SK-N-SH (cell line): ENCODE measurements around the gene AFMID. TPM values are rescaled to one million over a fixed set of nuclear protein-coding genes. Genes with fewer than 3 reads are reported as not detected.

Source experiments
- CTCF ChIA-PET: fragments of 300-600, 350-600 bp; formaldehyde crosslinking; extraction: SDS; loops from one replicate; lab custom pipeline; 2021; lab: Yijun Ruan, JAX
- POLR2A ChIA-PET: fragments of 350-600 bp; sonication (Branson Sonifier 250); formaldehyde crosslinking; extraction: SDS; loops from one replicate; lab custom pipeline; 2020; ENCODE audit warnings: antibody characterized with exemption, inconsistent platforms; lab: Yijun Ruan, JAX
- DNase-seq: peaks from one replicate; pipeline ENCODE4 v3.0.0; 2012
- H2AFZ ChIP-seq: fragments of 200-600 bp; sonication (generic); 2 replicates; pipeline ENCODE4 v1.8.1; 2016; ENCODE audit warnings: antibody characterized with exemption, mild to moderate bottlenecking, low read depth
- H3F3A ChIP-seq: fragments of 200-600 bp; sonication (generic); replicated peaks from 2 replicates; pipeline ENCODE3; 2016; ENCODE audit warnings: antibody characterized with exemption, mild to moderate bottlenecking; ENCODE audit not compliant: insufficient read depth
- H3K27ac ChIP-seq, 2 experiments: fragments of 200-500 bp in 1 of 2; fragments of 200-600 bp in 1 of 2; sonication (Bioruptor generic) in 1 of 2; sonication (generic), shearing (Covaris generic) in 1 of 2; 2 replicates each; pipeline versions ENCODE4 v1.5.1 to v1.6.1; 2014 to 2016; ENCODE audit warnings: low read depth in 2 of 2, inconsistent platforms in 1 of 2, low read length in 1 of 2, mild to moderate bottlenecking in 1 of 2, mixed read lengths in 1 of 2
- H3K27me3 ChIP-seq: fragments of 200-600 bp; sonication (generic), shearing (Covaris generic); 2 replicates; pipeline ENCODE4 v1.6.1; 2016; ENCODE audit warnings: mixed run types; ENCODE audit not compliant: insufficient read depth
- H3K36me3 ChIP-seq, 2 experiments: fragments of 200-500 bp in 1 of 2; fragments of 200-600 bp in 1 of 2; sonication (Bioruptor generic) in 1 of 2; sonication (generic) in 1 of 2; replicated peaks in 1 of 2; 2 replicates each; pipeline versions ENCODE3 to v1.5.1; 2014 to 2016; ENCODE audit warnings: low read length in 1 of 2, mild to moderate bottlenecking in 1 of 2; ENCODE audit not compliant: insufficient read depth in 2 of 2, control insufficient read depth in 1 of 2
- H3K4me1 ChIP-seq, 2 experiments: fragments of 200-500 bp in 1 of 2; fragments of 200-600 bp in 1 of 2; sonication (Bioruptor generic) in 1 of 2; sonication (generic), shearing (Covaris generic) in 1 of 2; 2 replicates each; pipeline versions ENCODE4 v1.5.1 to v1.6.1; 2014 to 2016; ENCODE audit warnings: low read depth in 1 of 2, low read length in 1 of 2, mixed run types in 1 of 2; ENCODE audit not compliant: insufficient read depth in 2 of 2, control insufficient read depth in 1 of 2
- H3K4me2 ChIP-seq: fragments of 200-600 bp; sonication (generic), shearing (Covaris generic); 2 replicates; pipeline ENCODE4 v1.6.1; 2017; ENCODE audit warnings: mixed run types
- H3K4me3 ChIP-seq, 2 experiments: fragments of 200-500 bp in 1 of 2; fragments of 200-600 bp in 1 of 2; sonication (Bioruptor generic) in 1 of 2; sonication (generic), shearing (Covaris generic) in 1 of 2; 2 replicates each; pipeline versions ENCODE4 v1.5.1 to v1.8.1; 2014 to 2016; ENCODE audit warnings: low read depth in 2 of 2, inconsistent platforms in 1 of 2, low read length in 1 of 2, mild to moderate bottlenecking in 1 of 2, mixed read lengths in 1 of 2, moderate library complexity in 1 of 2
- H3K79me2 ChIP-seq: fragments of 200-600 bp; sonication (generic); 2 replicates; pipeline ENCODE4 v1.8.1; 2017; ENCODE audit warnings: mild to moderate bottlenecking; ENCODE audit not compliant: insufficient read depth
- H3K9ac ChIP-seq: fragments of 200-600 bp; sonication (generic); 2 replicates; pipeline ENCODE4 v1.6.1; 2017; ENCODE audit warnings: mixed run types
- H3K9me2 ChIP-seq: fragments of 200-600 bp; sonication (generic); 2 replicates; pipeline ENCODE4 v1.6.1; 2017; ENCODE audit warnings: mixed run types
- H3K9me3 ChIP-seq: fragments of 200-600 bp; sonication (generic); 2 replicates; pipeline ENCODE4 v1.6.1; 2017; ENCODE audit warnings: mixed run types, mild to moderate bottlenecking, moderate library complexity
- H4K20me1 ChIP-seq: fragments of 200-600 bp; sonication (generic); 2 replicates; pipeline ENCODE4 v1.6.1; 2017; ENCODE audit warnings: mild to moderate bottlenecking, mixed run types; ENCODE audit not compliant: insufficient read depth
- CHD2 ChIP-seq: fragments of 150-350 bp; IDR thresholded peaks from 2 replicates; pipeline ENCODE4 v1.6.1; 2018; ENCODE audit warnings: low read length; ENCODE audit not compliant: partially characterized antibody
- ELF1 ChIP-seq: IDR thresholded peaks from 2 replicates; pipeline ENCODE4 v1.4.0; 2012
- EP300 ChIP-seq, 2 experiments: IDR thresholded peaks; 2 replicates each; pipeline versions ENCODE4 v1.4.0 to v1.6.1; 2012; ENCODE audit warnings: borderline replicate concordance in 1 of 2, low read depth in 1 of 2, low read length in 1 of 2
- EZH2phosphoT487 ChIP-seq: fragments of 200-600 bp; sonication (generic); IDR thresholded peaks from 2 replicates; pipeline ENCODE4 v1.6.1; 2017; ENCODE audit warnings: low read depth, mixed run types, mild to moderate bottlenecking, antibody characterized with exemption, moderate library complexity, borderline replicate concordance
- FOXJ3 ChIP-seq: sonication (generic); formaldehyde crosslinking; IDR thresholded peaks from 2 replicates; pipeline ENCODE4 v1.5.1; 2020; ENCODE audit warnings: mild to moderate bottlenecking, missing genetic modification reagents
- GABPA ChIP-seq: IDR thresholded peaks from 2 replicates; pipeline ENCODE4 v1.4.0; 2012; ENCODE audit warnings: low read depth, mild to moderate bottlenecking
- IRF3 ChIP-seq: fragments of 150-350 bp; IDR thresholded peaks from 2 replicates; pipeline ENCODE4 v1.6.1; 2016; ENCODE audit warnings: mild to moderate bottlenecking, low read depth, low read length
- MEF2A ChIP-seq: IDR thresholded peaks from 2 replicates; pipeline ENCODE4 v1.4.0; 2012; ENCODE audit warnings: low read depth, borderline replicate concordance
- MXI1 ChIP-seq: IDR thresholded peaks from 2 replicates; pipeline ENCODE4 v1.6.1; 2012; ENCODE audit warnings: mild to moderate bottlenecking, low read depth, low read length, improper control_type of control experiment
- NRF1 ChIP-seq: IDR thresholded peaks from 2 replicates; pipeline ENCODE4 v1.6.1; 2012; ENCODE audit warnings: low read depth, mild to moderate bottlenecking, low read length
- TAF1 ChIP-seq: IDR thresholded peaks from 2 replicates; pipeline ENCODE4 v1.6.1; 2012; ENCODE audit warnings: low read depth, mild to moderate bottlenecking, low read length, moderate library complexity, borderline replicate concordance
- TCF12 ChIP-seq: IDR thresholded peaks from 2 replicates; pipeline ENCODE4 v1.4.0; 2012
- USF2 ChIP-seq: fragments of 150-350 bp; IDR thresholded peaks from 2 replicates; pipeline ENCODE4 v1.6.1; 2017; ENCODE audit warnings: antibody characterized with exemption, low read length, low read depth, borderline replicate concordance
- YY1 ChIP-seq: IDR thresholded peaks from 2 replicates; pipeline ENCODE4 v1.4.0; 2012; ENCODE audit warnings: low read depth, mild to moderate bottlenecking
- whole genome bisulfite sequencing: methylation state at CpG from one replicate; pipeline ENCODE4 v1.1.6; 2017; ENCODE audit warnings: low lambda C conversion rate; 5-methylcytosine and 5-hydroxymethylcytosine counted together
- polyA plus RNA-seq, 3 experiments: library from polyadenylated mRNA; depleted of rRNA; stranded (reverse); fragments of >200 nt; gene quantifications; 2 replicates each; pipeline ENCODE4 v1.2.3, GENCODE V29; 2012
- TF ChIP-seq, protein P1 (sequence below): IDR thresholded peaks from 2 replicates; pipeline ENCODE4 v1.4.0; 2012; ENCODE audit warnings: low read depth, borderline replicate concordance
- TF ChIP-seq, protein P2 (sequence below): IDR thresholded peaks from 2 replicates; pipeline ENCODE4 v1.4.0; 2012; ENCODE audit warnings: low read depth, borderline replicate concordance
- TF ChIP-seq, protein P3 (sequence below): IDR thresholded peaks from 2 replicates; pipeline ENCODE4 v1.4.0; 2012; ENCODE audit warnings: low read depth
- TF ChIP-seq, protein P4 (sequence below): IDR thresholded peaks from 2 replicates; pipeline ENCODE4 v1.6.1; 2012; ENCODE audit warnings: mild to moderate bottlenecking, low read depth, low read length, moderate library complexity

AFMID gene
- polyA plus RNA-seq, 1 of the 3 experiments (the other 2 are of a cell fraction) = 44.4 TPM

- no peak for TF ChIP-seq EP300 (IDR thresholded peaks at IDR 0.05; ENCODE audit: borderline replicate concordance in 1 of 2, low read depth in 1 of 2, low read length in 1 of 2)
- TF ChIP-seq, protein P1, sequence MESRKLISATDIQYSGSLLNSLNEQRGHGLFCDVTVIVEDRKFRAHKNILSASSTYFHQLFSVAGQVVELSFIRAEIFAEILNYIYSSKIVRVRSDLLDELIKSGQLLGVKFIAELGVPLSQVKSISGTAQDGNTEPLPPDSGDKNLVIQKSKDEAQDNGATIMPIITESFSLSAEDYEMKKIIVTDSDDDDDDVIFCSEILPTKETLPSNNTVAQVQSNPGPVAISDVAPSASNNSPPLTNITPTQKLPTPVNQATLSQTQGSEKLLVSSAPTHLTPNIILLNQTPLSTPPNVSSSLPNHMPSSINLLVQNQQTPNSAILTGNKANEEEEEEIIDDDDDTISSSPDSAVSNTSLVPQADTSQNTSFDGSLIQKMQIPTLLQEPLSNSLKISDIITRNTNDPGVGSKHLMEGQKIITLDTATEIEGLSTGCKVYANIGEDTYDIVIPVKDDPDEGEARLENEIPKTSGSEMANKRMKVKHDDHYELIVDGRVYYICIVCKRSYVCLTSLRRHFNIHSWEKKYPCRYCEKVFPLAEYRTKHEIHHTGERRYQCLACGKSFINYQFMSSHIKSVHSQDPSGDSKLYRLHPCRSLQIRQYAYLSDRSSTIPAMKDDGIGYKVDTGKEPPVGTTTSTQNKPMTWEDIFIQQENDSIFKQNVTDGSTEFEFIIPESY = no peak
Measured at GRCh38 chr17:78242024-78242742, 55.0 kb downstream of the AFMID start (continued).

- no peaks in the 10 kb centered on the region for H3K9me2 ChIP-seq
- H4K20me1 ChIP-seq = no peaks in the 10 kb centered on the region
- no peak overlapping the region for H3K27ac ChIP-seq
- no peaks in the 10 kb centered on the region for H3K79me2 ChIP-seq
- 0 out of 2 replicates have a peak, but pooled peaks cover 6% of the 10 kb centered on the region for H3K9me3 ChIP-seq
- no peak overlapping the region for H3K9ac ChIP-seq
- H3F3A ChIP-seq = peaks cover 7% of the 10 kb centered on the region
- no peak overlapping the region for H3K4me2 ChIP-seq
- H3K4me1 ChIP-seq = peaks cover 0 to 34% of the 10 kb centered on the region in 2 experiments; a peak in 1 of 4 replicates
- ChIA-PET CTCF (interaction anchor here (0.7 to 8.9 kb wide), 8 partner anchors 8 to 162 kb away, joined by 3 to 196 read pairs (median 4); no protein-coding TSS in a partner anchor), POLR2A (no interaction called here)
- no peak overlapping the region for H2AFZ ChIP-seq
- 86% methylated on average over 8 of the region's 8 CpGs for WGBS
- H3K4me3 ChIP-seq = no peak overlapping the region
- H3K36me3 ChIP-seq = no peaks in the 10 kb centered on the region
- H3K27me3 ChIP-seq = no peaks in the 10 kb centered on the region
- no peak for DNase-seq
- TF ChIP-seq YY1 (no peak), ELF1 (no peak), NRF1 (no peak), CHD2 (no peak), FOXJ3 (no peak), GABPA (no peak), TAF1 (no peak), TCF12 (no peak), IRF3 (no peak), USF2 (no peak), EZH2phosphoT487 (no peak), EP300 (IDR thresholded peaks at IDR 0.05; ENCODE audit: borderline replicate concordance in 1 of 2, low read depth in 1 of 2, low read length in 1 of 2) (no peak), MXI1 (no peak), MEF2A (no peak)
- TF ChIP-seq, protein P1 = no peak
- TF ChIP-seq, protein P2, sequence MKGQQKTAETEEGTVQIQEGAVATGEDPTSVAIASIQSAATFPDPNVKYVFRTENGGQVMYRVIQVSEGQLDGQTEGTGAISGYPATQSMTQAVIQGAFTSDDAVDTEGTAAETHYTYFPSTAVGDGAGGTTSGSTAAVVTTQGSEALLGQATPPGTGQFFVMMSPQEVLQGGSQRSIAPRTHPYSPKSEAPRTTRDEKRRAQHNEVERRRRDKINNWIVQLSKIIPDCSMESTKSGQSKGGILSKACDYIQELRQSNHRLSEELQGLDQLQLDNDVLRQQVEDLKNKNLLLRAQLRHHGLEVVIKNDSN = no peak
- TF ChIP-seq, protein P3, sequence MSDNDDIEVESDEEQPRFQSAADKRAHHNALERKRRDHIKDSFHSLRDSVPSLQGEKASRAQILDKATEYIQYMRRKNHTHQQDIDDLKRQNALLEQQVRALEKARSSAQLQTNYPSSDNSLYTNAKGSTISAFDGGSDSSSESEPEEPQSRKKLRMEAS = no peak
- TF ChIP-seq, protein P4, sequence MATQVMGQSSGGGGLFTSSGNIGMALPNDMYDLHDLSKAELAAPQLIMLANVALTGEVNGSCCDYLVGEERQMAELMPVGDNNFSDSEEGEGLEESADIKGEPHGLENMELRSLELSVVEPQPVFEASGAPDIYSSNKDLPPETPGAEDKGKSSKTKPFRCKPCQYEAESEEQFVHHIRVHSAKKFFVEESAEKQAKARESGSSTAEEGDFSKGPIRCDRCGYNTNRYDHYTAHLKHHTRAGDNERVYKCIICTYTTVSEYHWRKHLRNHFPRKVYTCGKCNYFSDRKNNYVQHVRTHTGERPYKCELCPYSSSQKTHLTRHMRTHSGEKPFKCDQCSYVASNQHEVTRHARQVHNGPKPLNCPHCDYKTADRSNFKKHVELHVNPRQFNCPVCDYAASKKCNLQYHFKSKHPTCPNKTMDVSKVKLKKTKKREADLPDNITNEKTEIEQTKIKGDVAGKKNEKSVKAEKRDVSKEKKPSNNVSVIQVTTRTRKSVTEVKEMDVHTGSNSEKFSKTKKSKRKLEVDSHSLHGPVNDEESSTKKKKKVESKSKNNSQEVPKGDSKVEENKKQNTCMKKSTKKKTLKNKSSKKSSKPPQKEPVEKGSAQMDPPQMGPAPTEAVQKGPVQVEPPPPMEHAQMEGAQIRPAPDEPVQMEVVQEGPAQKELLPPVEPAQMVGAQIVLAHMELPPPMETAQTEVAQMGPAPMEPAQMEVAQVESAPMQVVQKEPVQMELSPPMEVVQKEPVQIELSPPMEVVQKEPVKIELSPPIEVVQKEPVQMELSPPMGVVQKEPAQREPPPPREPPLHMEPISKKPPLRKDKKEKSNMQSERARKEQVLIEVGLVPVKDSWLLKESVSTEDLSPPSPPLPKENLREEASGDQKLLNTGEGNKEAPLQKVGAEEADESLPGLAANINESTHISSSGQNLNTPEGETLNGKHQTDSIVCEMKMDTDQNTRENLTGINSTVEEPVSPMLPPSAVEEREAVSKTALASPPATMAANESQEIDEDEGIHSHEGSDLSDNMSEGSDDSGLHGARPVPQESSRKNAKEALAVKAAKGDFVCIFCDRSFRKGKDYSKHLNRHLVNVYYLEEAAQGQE = no peak
Measured at GRCh38 chr17:78247304-78247703, 60.1 kb downstream of the AFMID start.
